Measurements from ENCODE around the gene CENPX.
A peak's percentile ranks its signal among the peaks of the same experiment; 100 is the strongest.
"Not testable (repeated sequence)": the region's sequence is repeated elsewhere in the genome, so short reads cannot be mapped to it uniquely, and the experiment has no call there.

The CENPX gene

DNA sequence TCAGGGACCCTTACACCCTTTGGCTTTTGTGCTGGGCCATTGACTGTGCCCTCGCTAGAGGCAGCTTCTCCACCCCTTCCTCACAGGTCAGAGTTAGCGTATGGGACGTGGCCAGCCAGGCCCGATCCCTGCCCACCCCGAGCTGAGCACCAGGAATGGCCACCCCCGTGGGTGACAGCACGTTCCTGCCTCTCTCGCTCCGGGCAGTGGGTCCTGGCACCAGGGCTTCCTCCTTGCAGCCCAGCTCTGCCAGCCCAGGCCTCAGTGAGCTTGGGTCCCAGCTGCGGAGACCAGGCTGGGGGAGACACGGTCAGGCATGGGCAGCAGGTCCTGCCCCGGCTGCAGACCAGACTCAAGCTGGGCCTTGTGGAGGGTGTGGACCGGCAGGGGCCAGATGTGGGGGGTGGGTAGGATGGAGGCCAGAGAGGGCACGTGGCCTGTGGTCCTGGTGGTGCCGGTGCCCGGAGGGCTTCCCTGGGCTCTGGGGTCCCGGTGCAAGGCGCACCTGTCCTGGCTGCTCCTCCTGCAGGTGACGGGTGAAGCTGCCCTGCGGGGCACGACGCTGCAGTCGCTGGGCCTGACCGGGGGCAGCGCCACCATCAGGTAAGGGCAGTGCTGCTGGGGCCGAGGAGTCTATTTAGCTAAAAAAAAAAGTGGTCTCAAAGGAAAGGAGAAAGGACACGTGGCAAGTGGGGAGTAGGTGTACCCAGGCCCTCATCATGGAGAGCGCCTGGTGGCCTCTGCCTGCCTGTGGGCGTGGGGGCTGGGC, 27.0 kb downstream of the CENPX start:
- no peak for DNase-seq

DNA sequence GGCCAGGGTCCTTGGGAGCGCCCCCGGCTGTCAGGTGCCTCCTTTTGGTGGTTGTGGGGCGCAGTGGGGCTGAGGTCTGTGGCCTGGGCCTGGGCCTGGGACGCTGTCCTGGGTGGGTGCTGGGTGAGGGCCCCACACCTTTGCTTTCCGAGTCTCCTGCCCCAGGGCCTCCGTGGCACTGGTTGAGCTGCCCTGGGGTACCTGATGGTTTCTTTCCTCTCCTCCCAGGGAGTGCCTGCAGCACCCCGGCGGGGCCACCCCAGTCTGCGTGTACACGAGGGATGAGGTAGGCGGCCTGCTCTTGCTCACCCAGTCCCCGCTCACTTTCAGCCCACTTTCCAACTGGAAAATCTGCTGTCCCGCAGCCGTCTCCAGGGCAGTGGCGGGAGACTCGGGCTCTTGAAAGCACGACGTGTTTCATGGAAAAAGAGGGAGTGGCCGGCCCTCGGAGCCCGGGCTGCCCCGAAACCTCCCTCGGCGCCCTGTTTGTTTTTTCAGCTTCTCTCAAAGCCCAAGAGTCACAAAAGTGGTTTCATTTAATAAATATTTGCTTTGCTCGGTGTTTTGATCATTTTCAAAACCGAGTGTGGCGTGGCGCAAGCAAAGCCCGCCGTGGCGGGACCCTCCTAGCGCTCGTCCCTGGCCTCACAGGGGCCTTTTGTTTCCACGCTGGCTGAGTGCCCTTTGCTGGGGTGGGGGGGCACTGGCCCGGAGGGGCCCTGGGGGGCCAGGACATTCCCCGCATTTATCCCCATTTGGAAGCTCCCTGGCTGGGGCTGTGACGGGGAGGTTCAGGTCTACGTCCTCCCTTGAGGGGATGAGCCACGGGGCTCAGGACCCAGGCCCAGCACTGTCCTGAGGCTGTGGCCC, 27.9 kb downstream of the CENPX start:
- DNase-seq, result no peak

DNA sequence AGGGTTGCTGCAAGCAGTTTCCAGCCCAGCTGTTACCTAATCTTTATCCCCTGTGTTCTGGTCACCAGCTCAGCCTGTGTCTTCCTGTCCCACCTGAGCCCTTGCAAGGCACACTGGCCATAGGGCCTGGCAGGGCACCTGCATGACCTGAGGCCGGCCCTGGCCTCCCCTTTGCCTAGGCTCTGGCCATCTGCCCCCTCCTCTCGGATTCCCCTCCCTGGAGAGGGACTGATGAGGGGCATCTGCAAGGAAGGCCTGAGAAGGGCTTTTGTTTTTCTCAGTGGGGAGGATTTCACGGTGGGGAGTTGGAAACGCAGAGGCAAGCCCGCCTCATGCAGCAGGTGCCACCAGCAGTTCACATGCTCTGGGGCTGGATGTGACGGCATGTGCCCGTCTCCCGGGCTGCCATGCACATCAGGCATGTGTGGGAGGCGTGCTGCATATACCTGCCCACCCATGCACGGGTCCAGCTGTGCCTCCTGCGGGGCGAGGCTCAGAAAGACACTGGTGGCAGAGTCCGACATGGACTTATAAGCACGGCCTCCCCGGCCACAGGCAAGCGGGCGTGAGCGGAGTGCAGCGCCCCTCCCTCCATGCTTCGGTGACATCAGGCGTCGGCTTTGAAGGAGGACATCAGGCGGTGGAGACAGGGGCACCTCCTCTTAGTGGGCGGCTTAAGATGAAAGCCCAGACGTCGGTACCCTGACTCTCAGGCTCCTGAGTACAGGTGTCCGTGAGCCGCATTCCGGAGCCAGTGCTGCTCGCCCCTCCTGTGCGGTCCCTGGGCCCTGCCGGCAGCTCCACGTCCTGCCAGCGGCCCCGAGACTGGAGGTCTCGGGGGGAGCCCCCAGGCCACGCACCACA, 28.7 kb downstream of the CENPX start:
- DNase-seq, result no peak

DNA sequence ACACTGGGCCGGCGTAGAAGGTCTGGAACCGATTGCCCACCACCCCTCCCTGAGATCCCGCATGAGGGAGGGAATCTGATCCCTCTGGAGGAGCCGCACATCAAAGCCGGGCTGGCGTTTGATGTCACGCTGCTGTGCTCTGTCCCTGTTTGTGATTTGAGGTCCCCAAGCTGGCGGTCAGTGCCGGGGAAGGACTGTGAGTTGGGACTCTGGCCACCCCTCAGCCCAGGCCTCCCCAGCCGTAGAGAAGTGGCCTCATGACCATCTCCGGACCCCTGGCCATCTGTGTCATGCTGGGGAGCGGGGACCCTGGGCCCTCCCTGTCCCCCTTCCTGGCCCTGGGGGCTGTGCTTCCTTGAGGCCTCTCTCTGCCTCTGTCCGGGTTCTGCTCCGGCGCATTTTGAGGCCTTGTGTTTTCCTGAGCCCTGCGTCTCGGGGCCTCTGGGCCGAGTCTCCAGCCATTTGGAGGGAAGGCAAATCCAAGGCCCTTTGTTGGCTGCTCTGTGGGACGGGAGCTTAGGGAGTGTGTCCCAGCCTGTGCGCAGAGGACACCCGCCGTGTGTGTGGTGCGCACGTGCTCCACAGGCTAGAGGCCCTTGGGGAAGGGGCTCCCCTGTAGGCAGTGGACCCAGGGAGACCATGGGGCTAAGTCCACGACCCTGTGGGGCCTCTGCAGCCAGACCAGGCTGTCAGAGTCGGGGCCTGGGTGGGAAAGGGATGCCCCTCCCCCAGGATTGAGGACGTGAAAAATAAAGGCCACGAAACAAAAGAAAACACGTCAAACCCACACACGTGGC, 30.2 kb downstream of the CENPX start:
- no peak for DNase-seq

DNA sequence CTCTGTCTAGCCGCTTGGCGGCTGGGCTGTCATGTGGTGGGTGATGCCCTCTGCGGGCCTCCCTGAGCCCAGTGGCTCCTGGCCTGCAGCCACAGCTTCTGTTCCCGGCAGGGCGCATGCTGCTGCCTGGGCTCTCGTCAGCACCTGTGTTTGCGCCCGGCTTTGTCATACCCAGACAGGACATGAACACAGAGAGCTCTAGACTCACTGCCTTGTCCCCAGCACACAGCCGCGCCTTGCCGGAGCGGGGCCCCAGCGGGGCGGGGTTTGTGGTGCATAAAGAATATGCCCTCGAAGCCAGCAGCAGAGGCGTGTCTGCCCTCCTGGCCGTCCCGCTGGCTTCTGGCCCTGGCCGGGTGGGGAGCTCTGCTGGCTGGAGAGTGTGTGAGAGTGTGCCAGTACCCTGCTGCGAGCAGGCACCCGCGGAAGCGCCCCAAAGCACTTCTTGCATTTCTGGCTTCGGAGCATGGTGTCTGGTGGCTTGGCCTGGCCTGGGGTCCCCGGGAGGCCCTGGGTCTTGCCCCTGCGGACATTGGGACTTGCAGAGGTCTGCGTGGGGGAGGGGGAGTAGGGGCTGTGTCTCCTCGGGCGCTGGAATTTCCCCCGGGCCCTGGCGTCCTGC, 30.9 kb downstream of the CENPX start:
- DNase-seq, result peak; percentile 24

DNA sequence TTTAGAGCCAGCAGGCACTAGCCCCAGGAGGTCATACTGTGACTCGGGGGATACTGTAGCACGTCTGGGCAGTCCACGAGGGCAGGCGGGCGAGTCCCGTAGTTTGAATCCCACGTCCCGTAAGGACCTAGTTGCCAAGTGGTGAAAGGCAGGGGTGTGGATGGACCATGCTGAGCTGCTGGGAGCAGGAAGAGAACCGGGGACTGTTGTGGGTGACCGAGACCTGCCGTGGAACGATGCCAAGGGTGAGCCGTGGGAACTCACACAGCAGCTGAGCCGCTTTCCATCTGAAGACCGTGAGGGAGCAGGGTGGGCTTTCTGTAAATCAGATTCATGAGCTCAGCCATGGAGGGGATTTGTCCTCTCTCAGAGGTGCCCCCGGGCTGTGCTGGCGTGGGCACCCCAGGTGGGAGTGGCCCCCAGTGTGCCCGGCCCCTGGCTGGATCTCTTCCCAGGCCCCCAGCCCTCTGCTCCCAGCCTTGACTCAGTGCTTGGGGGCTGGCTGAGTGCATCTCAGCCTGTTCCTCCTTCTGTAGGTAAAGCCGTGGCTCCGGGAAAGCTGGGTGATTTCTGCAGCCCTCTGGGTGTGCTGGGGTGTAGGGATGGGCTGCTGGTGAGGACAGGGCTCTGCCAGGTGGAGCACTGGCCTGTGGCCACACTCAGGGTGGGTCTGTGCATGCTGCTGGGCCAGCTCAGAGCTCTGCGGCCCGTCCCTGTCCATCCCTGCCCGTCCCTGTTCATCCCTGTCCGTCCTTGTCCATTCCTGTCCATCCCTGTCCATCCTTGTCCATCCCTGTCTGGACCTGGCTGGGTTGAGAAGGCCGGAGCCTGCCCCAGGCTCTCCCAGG, 31.6 kb downstream of the CENPX start:
- no peak for DNase-seq

DNA sequence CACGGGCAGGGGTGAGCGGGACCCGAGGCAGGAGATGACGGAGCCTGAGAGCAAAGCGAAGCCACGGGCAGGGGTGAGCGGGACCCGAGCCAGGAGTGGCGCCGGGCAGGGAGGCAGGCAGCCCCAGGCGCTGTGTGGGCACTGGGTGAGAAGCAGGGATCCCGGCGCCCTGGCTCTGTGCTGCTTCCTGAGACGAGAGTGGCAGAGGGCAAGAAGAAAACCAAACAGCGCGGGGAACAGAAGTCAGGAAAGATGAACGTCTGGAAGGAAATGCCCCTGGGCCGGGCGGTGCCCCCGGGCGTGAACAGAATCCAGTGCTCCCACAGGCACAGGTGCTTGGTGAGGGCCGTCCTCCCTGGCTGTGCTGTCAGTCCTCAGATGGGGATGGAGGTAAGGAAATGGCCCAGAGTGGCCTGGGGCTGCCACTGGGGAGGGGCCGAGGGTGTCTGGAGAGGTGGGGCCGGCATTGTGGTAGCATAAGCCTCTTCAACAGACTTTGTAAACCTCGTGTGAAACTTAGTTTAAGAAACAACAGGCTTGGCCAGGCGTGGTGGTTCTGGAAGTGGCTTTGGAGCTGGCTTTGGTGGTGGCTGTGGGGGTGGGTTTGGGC, 35.4 kb downstream of the CENPX start:
- no peak for DNase-seq

DNA sequence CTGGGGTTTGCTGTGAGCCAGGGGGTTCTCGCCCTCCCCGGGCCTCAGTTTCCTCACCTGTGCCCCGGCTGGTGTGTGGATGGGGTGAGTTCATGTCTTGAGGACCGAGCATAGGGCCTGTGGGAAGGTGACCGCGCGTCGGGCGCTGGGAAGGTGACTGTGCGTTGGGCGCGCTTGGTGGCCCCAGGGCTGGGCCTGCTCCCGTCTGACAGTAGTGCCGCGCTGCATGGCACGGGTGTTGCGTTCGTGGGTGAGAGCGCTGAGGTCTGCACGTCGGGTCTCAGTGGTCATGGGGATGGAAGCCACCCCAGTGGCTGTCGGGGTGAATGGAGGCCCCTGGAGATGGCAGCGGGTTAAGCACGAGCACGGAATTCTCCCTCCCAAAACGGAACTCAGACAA, 36.1 kb downstream of the CENPX start:
- DNase-seq, result no peak

DNA sequence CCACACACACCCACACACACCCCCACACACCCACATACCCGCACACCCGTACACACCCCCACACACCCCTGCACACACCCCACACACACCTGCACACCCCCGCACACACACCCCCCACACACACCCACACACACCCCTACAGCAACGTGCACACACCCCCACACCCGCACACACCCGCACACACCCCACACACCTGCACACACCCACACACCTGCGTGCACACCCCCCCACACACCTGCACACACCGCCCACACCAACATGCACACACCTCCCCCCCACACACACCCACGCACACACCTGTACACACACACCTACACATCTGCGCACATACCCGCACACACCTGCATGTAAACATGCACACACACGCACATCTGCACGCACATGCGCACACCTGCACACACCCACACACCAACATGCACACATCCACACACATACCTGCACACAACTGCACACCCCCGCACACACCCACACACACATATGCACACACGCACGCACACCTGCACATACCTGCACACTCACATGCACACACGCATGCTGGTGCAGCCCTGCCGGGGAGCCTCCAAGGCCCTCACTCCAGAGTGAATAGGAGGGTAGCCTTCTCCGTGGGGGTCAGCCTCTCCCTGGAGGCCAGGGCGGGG, 37.8 kb downstream of the CENPX start:
- DNase-seq, result no peak

DNA sequence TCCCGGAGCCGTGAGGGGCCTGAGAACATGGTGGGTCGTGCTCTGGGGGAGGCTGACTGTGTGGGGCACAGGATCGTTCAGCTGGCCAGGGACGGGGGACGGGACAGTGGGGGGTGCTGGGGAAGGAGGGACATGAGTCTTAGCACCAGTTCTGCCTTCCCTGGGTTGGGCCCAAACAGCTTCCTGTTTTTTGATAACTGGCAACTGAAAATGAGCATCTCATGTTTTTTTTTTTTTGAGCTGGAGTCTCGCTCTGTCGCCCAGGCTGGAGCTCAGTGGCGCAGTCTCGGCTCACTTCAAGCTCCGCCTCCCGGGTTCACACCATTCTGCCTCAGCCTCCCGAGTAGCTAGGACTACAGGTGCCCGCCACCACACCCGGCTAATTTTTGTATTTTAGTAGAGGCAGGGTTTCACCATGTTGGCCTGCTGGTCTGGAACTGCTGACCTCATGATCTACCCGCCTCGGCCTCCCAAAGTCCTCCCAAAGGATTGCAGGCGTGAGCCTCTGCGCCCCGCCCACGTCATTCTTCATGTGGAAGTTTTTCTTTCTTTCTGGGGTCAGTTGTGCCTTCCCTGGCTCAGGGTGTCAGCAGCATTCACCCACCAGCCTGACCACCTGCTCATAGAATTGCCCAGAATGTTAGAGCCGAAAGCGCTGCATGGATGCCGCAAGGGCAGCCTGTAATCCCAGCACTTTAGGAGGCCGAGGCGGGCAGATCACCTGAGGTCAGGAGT, 38.9 kb downstream of the CENPX start:
- DNase-seq, result no peak

DNA sequence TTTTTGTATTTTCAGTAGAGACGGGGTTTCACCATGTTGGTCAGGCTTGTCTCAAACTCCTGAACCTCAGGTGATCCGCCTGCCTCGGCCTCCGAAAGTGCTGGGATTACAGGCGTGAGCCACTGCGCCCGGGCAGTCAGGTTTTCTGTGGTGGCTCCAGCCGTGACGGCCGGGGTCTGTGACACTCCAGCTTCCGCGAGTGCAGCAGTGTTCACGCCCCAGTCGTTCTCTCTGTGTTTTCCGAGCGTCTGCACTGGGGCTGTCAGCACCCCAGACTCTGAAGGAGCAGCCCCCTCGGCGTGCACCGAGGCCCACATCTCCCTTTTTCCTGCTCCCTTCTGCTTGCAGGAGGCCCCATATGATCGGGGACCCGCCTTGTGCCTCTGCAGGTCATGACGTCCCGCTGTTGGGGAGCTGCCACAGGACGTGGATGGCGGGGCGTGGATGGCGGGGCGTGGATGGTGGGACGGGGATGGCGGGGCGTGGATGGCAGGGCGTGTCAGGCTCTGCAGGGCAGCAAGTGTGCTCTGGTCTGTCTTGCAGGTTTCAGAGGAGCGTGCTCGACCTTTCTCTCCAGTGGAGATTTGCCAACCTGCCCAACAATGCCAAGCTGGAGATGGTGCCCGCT, 39.6 kb downstream of the CENPX start:
- DNase-seq, result no peak

DNA sequence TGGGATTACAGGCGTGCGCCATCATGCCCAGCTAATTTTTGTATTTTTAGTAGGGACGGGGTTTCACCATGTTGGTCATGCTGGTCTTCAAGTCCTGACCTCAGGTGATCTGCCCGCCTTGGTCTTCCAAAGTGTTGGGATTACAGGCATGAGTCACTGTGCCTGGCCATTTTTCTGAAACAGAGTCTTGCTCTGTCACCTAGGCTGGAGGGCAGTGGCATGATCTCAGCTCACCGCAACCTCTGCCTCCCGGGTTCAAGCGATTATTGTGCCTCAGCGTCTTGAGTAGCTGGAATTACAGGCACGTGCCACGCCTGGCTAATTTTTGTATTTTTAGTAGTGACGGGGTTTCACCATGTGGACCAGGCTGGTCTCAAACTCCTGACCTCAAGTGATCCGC, 41.2 kb downstream of the CENPX start:
- not testable (repeated sequence) for DNase-seq

DNA sequence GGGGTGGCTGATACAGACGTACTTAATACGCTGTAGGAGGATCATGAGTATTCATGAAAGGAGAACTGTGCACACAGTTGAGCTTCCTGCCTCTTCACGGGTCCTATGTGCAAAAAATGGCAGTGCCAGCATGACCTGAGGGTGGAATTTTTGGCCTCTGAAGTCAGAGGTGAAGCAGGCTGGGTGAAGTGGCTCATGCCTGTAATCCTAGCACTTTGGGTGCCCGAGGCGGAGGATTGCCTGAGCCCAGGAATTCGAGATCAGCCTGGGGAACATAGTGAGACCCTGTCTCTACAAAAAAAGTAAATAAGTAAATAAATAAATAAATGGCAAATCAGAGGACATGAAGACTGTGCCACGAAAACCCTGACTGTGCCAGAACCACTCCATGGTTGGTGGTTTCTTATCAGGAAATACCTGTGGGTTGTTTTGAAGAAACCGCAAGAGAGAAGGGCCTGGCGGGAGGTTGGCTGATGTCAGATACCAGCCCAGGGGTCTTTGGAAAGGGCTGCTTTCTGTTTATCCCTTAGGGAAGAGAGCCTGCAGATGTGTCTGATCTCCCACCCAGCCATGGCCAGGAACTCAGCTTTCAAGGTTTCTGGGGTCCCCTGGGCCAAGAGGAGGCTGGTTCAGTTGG, 41.9 kb downstream of the CENPX start:
- no peak for DNase-seq

DNA sequence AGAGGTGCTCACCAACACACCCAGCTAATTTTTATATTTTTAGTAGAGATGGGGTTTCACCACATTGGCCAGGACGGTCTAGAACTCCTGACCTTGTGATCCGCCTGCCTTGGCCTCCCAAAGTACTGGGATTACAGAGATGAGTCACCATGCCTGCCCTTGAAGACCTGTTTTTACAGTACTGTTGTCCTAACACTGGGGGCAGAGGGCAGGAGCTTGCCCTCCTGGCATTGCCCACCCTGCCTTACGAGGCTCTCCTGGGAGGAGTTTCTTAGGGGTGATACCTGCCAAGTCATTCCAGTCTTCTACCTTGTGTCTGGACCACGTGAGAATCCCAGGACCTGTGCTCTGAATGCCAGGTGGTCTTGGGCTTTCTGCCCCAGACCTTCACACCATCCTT, 42.6 kb downstream of the CENPX start:
- no peak for DNase-seq

DNA sequence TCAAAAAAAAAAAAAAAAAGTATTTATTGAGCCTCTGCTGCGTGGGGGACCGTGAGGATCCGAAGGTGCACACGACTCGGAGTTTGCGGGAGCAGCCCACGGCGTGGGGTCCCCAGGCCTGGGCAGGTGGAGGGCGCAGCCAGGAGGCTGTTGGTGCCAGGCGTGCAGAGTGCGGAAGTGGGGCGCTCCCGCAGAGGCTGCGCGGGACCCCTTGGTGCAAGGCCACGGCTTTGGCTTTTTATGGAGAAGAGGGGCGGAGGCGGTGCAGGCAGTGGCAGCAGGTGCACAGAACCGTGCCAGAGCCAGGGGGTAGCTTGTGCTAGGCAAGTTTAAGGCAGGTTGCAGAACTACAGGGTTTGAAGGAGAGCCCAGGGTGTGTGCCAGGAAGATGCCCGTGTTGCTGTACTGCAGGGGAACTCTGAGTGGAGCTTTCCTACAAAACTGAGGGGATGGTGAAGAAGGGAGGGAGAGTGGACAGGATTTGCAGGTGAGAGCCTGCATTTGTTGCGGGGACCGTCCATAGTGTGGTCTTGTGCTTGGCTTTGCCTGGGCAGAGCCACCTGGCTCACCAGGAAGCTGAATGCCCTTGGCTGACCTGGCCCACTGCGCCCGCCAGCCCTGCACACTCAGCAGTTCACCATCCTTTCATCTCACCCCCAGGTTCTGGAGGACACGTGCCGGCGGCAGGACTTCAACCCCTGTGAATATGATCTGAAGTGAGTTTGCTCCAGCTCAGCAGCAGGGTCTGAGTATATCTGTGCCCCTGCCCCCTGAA, 44.0 kb downstream of the CENPX start:
- no peak for DNase-seq

DNA sequence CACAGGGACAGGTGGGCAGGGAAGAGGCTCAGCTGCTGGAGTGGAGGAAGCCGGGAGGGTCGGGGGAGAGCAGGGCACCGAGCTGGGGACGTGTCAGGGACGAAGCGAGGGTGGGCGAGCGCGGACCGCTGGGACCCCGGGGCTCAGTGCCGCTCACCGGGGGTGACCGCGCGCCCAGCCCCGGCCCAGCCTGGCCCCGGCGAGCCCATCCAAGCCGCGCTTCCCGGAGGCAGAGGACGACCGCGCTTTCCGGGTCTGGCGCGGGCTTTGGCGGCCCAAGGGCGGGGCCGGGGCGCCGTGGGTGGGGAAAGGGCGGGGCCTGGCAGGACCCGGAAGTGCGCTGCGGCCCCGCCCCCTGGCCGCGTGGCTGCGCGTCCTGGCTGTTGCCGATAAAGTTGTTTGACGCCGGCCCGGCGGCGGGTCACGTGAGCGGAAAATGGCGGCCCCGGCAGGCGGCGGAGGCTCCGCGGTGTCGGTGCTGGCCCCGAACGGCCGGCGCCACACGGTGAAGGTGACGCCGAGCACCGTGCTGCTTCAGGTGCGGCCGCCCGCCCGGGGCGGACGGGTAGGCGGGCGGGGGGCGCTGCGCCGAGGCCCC, 45.4 kb downstream of the CENPX start, which contains the start of gene ASPSCR1:
Gene ASPSCR1 (plus strand): TSS at position 419 of the 598 bp plus-strand sequence. CDS start 18 bp downstream, at position 437.
- peak; percentile 85 for DNase-seq

Data from NCI-H2171 (cell line).